AG04449 (cell line): ENCODE measurements around the gene TMEM255B.

Source experiments
- CTCF ChIA-PET: fragments of 350-600 bp; formaldehyde crosslinking; extraction: SDS; loops from one replicate; lab custom pipeline; 2021; ENCODE audit warnings: antibody characterized with exemption; lab: Yijun Ruan, JAX
- POLR2A ChIA-PET: fragments of 400-600, 350-600 bp; formaldehyde crosslinking; extraction: SDS; loops from one replicate; lab custom pipeline; 2020; ENCODE audit warnings: antibody characterized with exemption, inconsistent platforms; lab: Yijun Ruan, JAX
- DNase-seq: peaks from one replicate; pipeline ENCODE4 v3.0.0-alpha.2; 2010; ENCODE audit warnings: low read depth, low spot score
- H3K4me3 ChIP-seq: 2 replicates; pipeline ENCODE4 v1.5.1; 2011; ENCODE audit warnings: low read depth, mild to moderate bottlenecking, control low read depth, low read length
- CTCF ChIP-seq: IDR thresholded peaks from one replicate; pipeline ENCODE4 v1.5.1; 2011; ENCODE audit warnings: mild to moderate bottlenecking, moderate library complexity, low read length, control low read depth, inconsistent platforms; ENCODE audit not compliant: insufficient read depth; ENCODE audit errors: missing control alignments

TMEM255B gene

GRCh38 chr13:113853518-113854237 is 94.7 kb downstream of the TMEM255B start:
- ChIA-PET CTCF (interaction anchor here (1.0 to 1.1 kb wide), 3 partner anchors 13 to 79 kb away, joined by 3 to 4 read pairs (median 3); no protein-coding TSS in a partner anchor), POLR2A (interaction anchor here (0.9 to 2.4 kb wide), 2 partner anchors 16 to 23 kb away, joined by 3 to 12 read pairs; no protein-coding TSS in a partner anchor)
- no peak for DNase-seq
- no peak overlapping the region for H3K4me3 ChIP-seq
- TF ChIP-seq CTCF: no peak

DNA sequence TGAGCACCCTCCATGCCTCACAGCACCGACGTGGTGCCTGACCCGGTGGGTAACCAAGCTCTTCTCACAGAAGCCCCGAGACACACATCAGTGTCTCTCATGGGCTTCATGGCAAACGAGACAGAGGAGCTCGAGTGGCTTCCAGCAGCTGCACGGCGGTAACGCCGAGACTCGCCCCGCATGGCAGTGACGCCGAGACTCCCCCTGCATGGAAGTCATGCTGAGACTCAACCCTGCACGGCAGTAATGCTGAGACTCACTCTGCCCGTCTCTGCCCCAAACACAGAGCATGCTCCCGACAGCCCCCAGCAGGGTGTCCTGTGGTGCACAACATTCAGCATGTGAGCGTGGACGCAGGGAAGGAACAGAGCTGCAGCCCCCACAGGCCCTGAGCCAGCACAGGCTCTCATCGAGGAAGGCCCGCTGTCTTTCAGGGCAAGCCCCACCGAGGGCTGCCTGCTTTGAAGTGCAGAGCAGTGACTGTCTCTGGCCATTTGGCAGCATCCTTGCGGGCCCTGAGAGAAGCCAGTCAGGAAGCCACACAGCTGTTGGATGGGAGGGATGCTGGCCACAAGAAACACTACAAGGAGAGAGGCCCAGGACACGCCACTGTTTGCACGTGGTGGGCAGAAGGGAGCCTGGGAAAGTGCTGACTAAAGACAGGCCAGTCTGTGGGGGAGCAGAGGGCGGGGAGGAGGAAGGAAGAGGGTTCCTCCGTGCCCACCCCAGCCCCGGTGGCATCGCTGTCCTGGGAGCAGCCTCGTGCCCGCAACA is 95.4 kb downstream of the TMEM255B start:
- H3K4me3 ChIP-seq: no peak overlapping the region; the same call in 1 of the 2 replicates
- no peak for TF ChIP-seq CTCF
- CTCF ChIA-PET: interaction anchor here (1.0 to 1.1 kb wide), 3 partner anchors 14 to 79 kb away, joined by 3 to 4 read pairs (median 3); no protein-coding TSS in a partner anchor
- no peak for DNase-seq
- POLR2A ChIA-PET: interaction anchor here (0.9 to 2.4 kb wide), 3 partner anchors 17 to 24 kb away, joined by 3 to 12 read pairs (median 4); no protein-coding TSS in a partner anchor

DNA sequence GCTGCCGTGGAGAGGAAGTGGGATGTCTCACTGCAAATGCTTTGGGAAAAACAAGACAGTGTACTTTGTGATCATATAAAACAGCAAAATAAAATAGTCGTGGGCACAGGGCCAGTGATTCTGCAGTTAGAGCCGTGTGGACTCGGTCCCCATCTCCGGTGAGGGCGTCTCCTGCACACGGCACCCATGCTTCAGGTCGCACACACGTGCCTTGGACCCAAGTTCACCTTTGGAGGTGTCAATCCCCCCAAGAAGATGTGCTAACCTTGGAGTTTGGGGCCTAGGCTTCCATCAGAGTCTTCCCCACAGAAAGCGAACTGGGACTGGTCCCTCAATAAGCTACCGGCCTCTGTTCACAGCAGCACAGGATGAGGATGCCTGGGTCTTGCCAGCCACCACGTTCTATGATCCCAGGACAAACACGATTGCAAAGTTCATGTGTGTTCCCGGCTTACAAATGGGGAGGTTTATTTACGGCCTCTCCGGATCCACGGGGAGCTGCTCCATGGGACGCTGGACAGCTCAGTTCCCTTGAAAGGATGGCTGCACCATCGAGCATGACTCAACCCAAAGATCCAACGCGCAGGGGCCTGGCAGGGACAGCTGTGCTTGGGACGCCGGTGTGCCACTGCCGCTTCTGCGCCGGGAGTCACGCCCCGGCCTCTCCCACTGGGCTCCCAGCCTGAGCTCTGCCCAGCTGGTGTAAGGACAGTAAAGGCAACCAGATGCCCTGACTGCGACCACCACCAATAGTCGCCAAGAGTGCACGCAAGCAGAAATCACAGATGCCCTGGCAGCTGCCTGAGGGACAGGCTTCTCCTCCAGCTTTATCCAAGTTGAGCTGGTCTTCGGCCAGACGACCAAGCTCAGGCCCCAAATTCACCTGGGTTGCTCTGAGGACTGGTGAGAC is 96.2 kb downstream of the TMEM255B start:
- POLR2A ChIA-PET: interaction anchor here (0.7 to 2.4 kb wide), 3 partner anchors 18 to 260 kb away, joined by 3 to 12 read pairs (median 4); no protein-coding TSS in a partner anchor
- no peak overlapping the region for H3K4me3 ChIP-seq
- no peak for DNase-seq
- CTCF ChIA-PET: interaction anchor here (1.0 to 1.2 kb wide), 2 partner anchors 15 to 92 kb away, joined by 3 to 5 read pairs; no protein-coding TSS in a partner anchor
- no peak for TF ChIP-seq CTCF

GRCh38 chr13:113855931-113856715 is 97.1 kb downstream of the TMEM255B start:
- no peak for TF ChIP-seq CTCF
- ChIA-PET POLR2A (interaction anchor here (2.4 kb wide), 1 partner anchor 19 kb away, joined by 12 read pairs; no protein-coding TSS in a partner anchor), CTCF (interaction anchor here (1.2 to 1.3 kb wide), 2 partner anchors 37 to 92 kb away, joined by 4 to 5 read pairs; no protein-coding TSS in a partner anchor)
- no peak overlapping the region for H3K4me3 ChIP-seq
- no peak for DNase-seq

DNA sequence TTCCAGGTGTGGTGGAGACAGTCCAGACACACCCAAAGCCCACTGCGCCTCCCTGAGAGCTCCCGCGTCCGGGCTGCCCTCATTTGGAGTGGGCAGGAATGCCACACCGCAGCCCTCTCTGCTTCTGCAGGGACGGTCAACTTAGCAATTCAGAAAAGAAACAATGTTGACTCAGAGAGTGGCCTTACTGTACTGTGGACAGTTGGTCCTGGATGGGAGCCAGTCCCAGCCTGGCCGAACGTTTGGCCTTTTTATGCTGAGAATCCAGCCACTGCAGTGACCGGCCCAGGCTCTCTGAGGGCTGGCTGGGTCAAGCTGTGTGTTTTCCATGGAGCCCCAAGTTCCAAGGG is 97.7 kb downstream of the TMEM255B start:
- no peak for TF ChIP-seq CTCF
- ChIA-PET POLR2A (no interaction called here), CTCF (interaction anchor here (1.0 to 1.3 kb wide), 2 partner anchors 38 to 40 kb away, joined by 3 to 4 read pairs; no protein-coding TSS in a partner anchor)
- no peak overlapping the region for H3K4me3 ChIP-seq
- no peak for DNase-seq
